HepG2 (cell line): ENCODE data around the gene GRIN3B. TPM values are rescaled to one million over a fixed set of nuclear protein-coding genes. Genes with fewer than 3 reads are reported as not detected.

ENCODE experiments used
- EZH2 ChIP-seq: conservative IDR thresholded peaks from 2 replicates; pipeline ENCODE4 v1.6.1; 2012; ENCODE audit warnings: mild to moderate bottlenecking, low read depth, low read length, moderate library complexity
- MZF1 ChIP-seq: sonication (generic); formaldehyde crosslinking; IDR thresholded peaks from 2 replicates; pipeline ENCODE4 v1.8.1; 2023; ENCODE audit warnings: mild to moderate bottlenecking, missing genetic modification reagents, borderline replicate concordance
- NFE2L2 ChIP-seq: fragments of 150-350 bp; IDR thresholded peaks from 2 replicates; pipeline ENCODE4 v1.6.1; 2014; ENCODE audit warnings: low read length
- PHF5A ChIP-seq: IDR thresholded peaks from one replicate; pipeline ENCODE4 v1.6.1; 2018; ENCODE audit warnings: low read depth, missing genetic modification reagents; ENCODE audit not compliant: unreplicated experiment
- RCOR2 ChIP-seq: IDR thresholded peaks from 2 replicates; pipeline ENCODE4 v1.6.1; 2016; ENCODE audit warnings: missing biosample characterization, missing genetic modification reagents
- SP5 ChIP-seq: IDR thresholded peaks from 2 replicates; pipeline ENCODE4 v1.6.1; 2016; ENCODE audit warnings: low read depth, borderline replicate concordance
- SSRP1 ChIP-seq: IDR thresholded peaks from 2 replicates; pipeline ENCODE4 v1.6.1; 2016; ENCODE audit warnings: control low read depth
- ZBTB7B ChIP-seq: sonication (generic); formaldehyde crosslinking; IDR thresholded peaks from 2 replicates; pipeline ENCODE4 v1.4.0; 2020; ENCODE audit warnings: missing genetic modification reagents
- ZFP90 ChIP-seq: sonication (generic); formaldehyde crosslinking; IDR thresholded peaks from 2 replicates; pipeline ENCODE4 v1.8.0; 2022; ENCODE audit warnings: missing genetic modification reagents, mild to moderate bottlenecking, inconsistent platforms, borderline replicate concordance
- ZNF121 ChIP-seq: sonication (generic); formaldehyde crosslinking; IDR thresholded peaks from 2 replicates; pipeline ENCODE4 v1.5.0; 2020; ENCODE audit warnings: mild to moderate bottlenecking, missing genetic modification reagents
- ZNF468 ChIP-seq: sonication (generic); formaldehyde crosslinking; IDR thresholded peaks from 2 replicates; pipeline ENCODE4 v1.8.0; 2022; ENCODE audit warnings: mild to moderate bottlenecking, moderate library complexity, missing genetic modification reagents
- ZNF570 ChIP-seq: sonication (generic); formaldehyde crosslinking; IDR thresholded peaks from 2 replicates; pipeline ENCODE4 v1.4.0; 2020; ENCODE audit warnings: mild to moderate bottlenecking, missing genetic modification reagents, borderline replicate concordance
- ZNF878 ChIP-seq: sonication (generic); formaldehyde crosslinking; IDR thresholded peaks from 2 replicates; pipeline ENCODE4 v1.8.1; 2023; ENCODE audit warnings: mild to moderate bottlenecking, missing genetic modification reagents, moderate library complexity
- polyA plus RNA-seq, 8 experiments: library from polyadenylated mRNA; depleted of rRNA in 3 of 8; stranded (reverse) in 7 of 8; unstranded in 1 of 8; fragments of >200 nt; fragmentation: Illumina TruSeq in 4 of 8; extraction: Trizol in 4 of 8; gene quantifications; 2 replicates each; pipeline versions ENCODE4 v1.2.1 to v1.2.3, GENCODE V29; 2011 to 2016; ENCODE audit warnings: low read depth in 4 of 8, missing spikeins in 1 of 8, mixed read lengths in 1 of 8; ENCODE audit not compliant: insufficient read depth in 1 of 8
- total RNA-seq, 5 experiments: library from RNA; depleted of rRNA; stranded (reverse); fragments of >200 nt; fragmentation: Illumina TruSeq; extraction: Trizol; gene quantifications; 2 replicates each; pipeline ENCODE4 v1.2.3, GENCODE V29; 2016; ENCODE audit warnings: low read depth in 1 of 5
- TF ChIP-seq, protein P1 (sequence below): sonication (generic); formaldehyde crosslinking; IDR thresholded peaks from 2 replicates; pipeline ENCODE4 v1.4.0; 2020; ENCODE audit warnings: missing genetic modification reagents, borderline replicate concordance
- TF ChIP-seq, protein P2 (sequence below): sonication (generic); formaldehyde crosslinking; IDR thresholded peaks from 2 replicates; pipeline ENCODE4 v1.5.0; 2020; ENCODE audit warnings: mild to moderate bottlenecking, missing genetic modification reagents, borderline replicate concordance
- TF ChIP-seq, protein P3 (sequence below): sonication (generic); formaldehyde crosslinking; conservative IDR thresholded peaks from 2 replicates; pipeline ENCODE4 v1.8.0; 2022; ENCODE audit warnings: low read depth, missing genetic modification reagents
- TF ChIP-seq, protein P4 (sequence below): sonication (generic); formaldehyde crosslinking; IDR thresholded peaks from 2 replicates; pipeline ENCODE4 v1.4.0; 2020; ENCODE audit warnings: missing genetic modification reagents
- TF ChIP-seq, protein P5 (sequence below): sonication (generic); formaldehyde crosslinking; IDR thresholded peaks from 2 replicates; pipeline ENCODE4 v1.5.1; 2020; ENCODE audit warnings: missing genetic modification reagents, mild to moderate bottlenecking, borderline replicate concordance

Gene GRIN3B
- total and polyA plus RNA-seq, 2 of the 13 experiments (the other 11 are each of a cell fraction or from before 2014, with no cell fraction given): 0.07 to 0.20 TPM

DNA sequence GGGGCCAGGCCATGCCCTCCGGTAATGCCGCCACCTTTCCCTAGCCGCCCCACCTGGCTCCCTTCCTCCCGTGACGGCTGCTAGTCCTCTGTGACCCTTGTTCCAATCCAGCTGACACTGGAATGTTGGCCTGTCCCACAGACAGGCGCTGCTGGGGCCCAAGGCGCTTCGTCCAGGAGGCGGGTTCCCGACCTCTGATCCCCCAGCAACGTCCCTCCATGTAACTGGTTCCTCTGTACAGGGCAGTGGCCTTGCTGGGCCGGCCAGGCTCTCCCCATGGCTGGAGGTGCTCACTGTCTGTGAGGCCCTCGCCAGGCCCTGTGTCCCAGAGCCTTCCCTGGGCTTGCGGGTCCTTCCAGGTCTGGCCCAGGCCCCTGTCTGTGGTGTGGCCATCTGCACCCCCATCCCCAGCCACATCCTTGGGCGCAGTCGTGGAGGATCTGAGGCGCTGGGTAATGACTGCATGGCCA lies 6.8 kb upstream of the GRIN3B start (continued):
- 0 out of 2 replicates have a peak, but pooled peaks have one; percentile 27 for TF ChIP-seq ZFP90
- no peak for TF ChIP-seq RCOR2
- TF ChIP-seq ZNF570 (CRISPR knock-in tag): no peak
- no peak for TF ChIP-seq ZNF878 (CRISPR knock-in tag)
- TF ChIP-seq, protein P1, sequence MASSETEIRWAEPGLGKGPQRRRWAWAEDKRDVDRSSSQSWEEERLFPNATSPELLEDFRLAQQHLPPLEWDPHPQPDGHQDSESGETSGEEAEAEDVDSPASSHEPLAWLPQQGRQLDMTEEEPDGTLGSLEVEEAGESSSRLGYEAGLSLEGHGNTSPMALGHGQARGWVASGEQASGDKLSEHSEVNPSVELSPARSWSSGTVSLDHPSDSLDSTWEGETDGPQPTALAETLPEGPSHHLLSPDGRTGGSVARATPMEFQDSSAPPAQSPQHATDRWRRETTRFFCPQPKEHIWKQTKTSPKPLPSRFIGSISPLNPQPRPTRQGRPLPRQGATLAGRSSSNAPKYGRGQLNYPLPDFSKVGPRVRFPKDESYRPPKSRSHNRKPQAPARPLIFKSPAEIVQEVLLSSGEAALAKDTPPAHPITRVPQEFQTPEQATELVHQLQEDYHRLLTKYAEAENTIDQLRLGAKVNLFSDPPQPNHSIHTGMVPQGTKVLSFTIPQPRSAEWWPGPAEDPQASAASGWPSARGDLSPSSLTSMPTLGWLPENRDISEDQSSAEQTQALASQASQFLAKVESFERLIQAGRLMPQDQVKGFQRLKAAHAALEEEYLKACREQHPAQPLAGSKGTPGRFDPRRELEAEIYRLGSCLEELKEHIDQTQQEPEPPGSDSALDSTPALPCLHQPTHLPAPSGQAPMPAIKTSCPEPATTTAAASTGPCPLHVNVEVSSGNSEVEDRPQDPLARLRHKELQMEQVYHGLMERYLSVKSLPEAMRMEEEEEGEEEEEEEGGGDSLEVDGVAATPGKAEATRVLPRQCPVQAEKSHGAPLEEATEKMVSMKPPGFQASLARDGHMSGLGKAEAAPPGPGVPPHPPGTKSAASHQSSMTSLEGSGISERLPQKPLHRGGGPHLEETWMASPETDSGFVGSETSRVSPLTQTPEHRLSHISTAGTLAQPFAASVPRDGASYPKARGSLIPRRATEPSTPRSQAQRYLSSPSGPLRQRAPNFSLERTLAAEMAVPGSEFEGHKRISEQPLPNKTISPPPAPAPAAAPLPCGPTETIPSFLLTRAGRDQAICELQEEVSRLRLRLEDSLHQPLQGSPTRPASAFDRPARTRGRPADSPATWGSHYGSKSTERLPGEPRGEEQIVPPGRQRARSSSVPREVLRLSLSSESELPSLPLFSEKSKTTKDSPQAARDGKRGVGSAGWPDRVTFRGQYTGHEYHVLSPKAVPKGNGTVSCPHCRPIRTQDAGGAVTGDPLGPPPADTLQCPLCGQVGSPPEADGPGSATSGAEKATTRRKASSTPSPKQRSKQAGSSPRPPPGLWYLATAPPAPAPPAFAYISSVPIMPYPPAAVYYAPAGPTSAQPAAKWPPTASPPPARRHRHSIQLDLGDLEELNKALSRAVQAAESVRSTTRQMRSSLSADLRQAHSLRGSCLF (CRISPR knock-in tag): no peak
- TF ChIP-seq SSRP1 (CRISPR knock-in tag): no peak
- TF ChIP-seq ZBTB7B: peak; percentile 78; the same call in 1 of the 2 replicates
- TF ChIP-seq, protein P2, sequence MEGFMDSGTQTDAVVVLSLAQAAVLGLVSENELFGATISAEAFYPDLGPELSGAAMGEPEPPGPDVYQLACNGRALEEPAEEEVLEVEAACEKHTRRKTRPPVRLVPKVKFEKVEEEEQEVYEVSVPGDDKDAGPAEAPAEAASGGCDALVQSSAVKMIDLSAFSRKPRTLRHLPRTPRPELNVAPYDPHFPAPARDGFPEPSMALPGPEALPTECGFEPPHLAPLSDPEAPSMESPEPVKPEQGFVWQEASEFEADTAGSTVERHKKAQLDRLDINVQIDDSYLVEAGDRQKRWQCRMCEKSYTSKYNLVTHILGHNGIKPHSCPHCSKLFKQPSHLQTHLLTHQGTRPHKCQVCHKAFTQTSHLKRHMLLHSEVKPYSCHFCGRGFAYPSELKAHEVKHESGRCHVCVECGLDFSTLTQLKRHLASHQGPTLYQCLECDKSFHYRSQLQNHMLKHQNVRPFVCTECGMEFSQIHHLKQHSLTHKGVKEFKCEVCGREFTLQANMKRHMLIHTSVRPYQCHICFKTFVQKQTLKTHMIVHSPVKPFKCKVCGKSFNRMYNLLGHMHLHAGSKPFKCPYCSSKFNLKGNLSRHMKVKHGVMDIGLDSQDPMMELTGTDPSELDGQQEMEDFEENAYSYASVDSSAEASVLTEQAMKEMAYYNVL (CRISPR knock-in tag): peak; percentile 60; the same call in 1 of the 2 replicates
- TF ChIP-seq ZNF468: no peak
- TF ChIP-seq, protein P3, sequence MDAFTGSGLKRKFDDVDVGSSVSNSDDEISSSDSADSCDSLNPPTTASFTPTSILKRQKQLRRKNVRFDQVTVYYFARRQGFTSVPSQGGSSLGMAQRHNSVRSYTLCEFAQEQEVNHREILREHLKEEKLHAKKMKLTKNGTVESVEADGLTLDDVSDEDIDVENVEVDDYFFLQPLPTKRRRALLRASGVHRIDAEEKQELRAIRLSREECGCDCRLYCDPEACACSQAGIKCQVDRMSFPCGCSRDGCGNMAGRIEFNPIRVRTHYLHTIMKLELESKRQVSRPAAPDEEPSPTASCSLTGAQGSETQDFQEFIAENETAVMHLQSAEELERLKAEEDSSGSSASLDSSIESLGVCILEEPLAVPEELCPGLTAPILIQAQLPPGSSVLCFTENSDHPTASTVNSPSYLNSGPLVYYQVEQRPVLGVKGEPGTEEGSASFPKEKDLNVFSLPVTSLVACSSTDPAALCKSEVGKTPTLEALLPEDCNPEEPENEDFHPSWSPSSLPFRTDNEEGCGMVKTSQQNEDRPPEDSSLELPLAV (CRISPR knock-in tag): no peak
- TF ChIP-seq PHF5A: no peak
- peak; percentile 92 for TF ChIP-seq ZNF121 (CRISPR knock-in tag)
- TF ChIP-seq SP5 (CRISPR knock-in tag): peak; percentile 88
- no peak for TF ChIP-seq EZH2
- TF ChIP-seq, protein P4, sequence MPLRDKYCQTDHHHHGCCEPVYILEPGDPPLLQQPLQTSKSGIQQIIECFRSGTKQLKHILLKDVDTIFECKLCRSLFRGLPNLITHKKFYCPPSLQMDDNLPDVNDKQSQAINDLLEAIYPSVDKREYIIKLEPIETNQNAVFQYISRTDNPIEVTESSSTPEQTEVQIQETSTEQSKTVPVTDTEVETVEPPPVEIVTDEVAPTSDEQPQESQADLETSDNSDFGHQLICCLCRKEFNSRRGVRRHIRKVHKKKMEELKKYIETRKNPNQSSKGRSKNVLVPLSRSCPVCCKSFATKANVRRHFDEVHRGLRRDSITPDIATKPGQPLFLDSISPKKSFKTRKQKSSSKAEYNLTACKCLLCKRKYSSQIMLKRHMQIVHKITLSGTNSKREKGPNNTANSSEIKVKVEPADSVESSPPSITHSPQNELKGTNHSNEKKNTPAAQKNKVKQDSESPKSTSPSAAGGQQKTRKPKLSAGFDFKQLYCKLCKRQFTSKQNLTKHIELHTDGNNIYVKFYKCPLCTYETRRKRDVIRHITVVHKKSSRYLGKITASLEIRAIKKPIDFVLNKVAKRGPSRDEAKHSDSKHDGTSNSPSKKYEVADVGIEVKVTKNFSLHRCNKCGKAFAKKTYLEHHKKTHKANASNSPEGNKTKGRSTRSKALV (CRISPR knock-in tag): no peak; the same call in 1 of the 2 replicates
- no peak for TF ChIP-seq NFE2L2
- TF ChIP-seq, protein P5, sequence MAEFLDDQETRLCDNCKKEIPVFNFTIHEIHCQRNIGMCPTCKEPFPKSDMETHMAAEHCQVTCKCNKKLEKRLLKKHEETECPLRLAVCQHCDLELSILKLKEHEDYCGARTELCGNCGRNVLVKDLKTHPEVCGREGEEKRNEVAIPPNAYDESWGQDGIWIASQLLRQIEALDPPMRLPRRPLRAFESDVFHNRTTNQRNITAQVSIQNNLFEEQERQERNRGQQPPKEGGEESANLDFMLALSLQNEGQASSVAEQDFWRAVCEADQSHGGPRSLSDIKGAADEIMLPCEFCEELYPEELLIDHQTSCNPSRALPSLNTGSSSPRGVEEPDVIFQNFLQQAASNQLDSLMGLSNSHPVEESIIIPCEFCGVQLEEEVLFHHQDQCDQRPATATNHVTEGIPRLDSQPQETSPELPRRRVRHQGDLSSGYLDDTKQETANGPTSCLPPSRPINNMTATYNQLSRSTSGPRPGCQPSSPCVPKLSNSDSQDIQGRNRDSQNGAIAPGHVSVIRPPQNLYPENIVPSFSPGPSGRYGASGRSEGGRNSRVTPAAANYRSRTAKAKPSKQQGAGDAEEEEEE (CRISPR knock-in tag): no peak
- TF ChIP-seq MZF1 (CRISPR knock-in tag): no peak
